Activated T-cell treated with anti-CD3 and anti-CD28 coated beads, Interleukin-2, amount 50 U/mL, for 4 hours (primary cell): ENCODE data around the gene SVIL. TPM values are rescaled to one million over a fixed set of nuclear protein-coding genes. Genes with fewer than 3 reads are reported as not detected.
"Not testable (repeated sequence)": the region's sequence is repeated elsewhere in the genome, so short reads cannot be mapped to it uniquely, and the experiment has no call there.

Experiments used
- ATAC-seq, 2 donors: fragments of 200-7000 bp; cut with Tn5 transposase; one replicate each; pipeline ENCODE4 v1.10.0; 2021
- DNase-seq: peaks from one replicate; pipeline ENCODE4 v3.0.0-alpha.2; 2020
- H3K27me3 Mint-ChIP-seq: one replicate; pipeline ENCODE4 v1.8.0; 2021; ENCODE audit warnings: low read depth, mixed read lengths
- H3K36me3 Mint-ChIP-seq: one replicate; pipeline ENCODE4 v1.8.0; 2022; ENCODE audit warnings: mixed read lengths; ENCODE audit not compliant: insufficient read depth
- H3K4me1 Mint-ChIP-seq: one replicate; pipeline ENCODE4 v1.8.0; 2021; ENCODE audit warnings: low read depth, mixed read lengths
- H3K4me3 Mint-ChIP-seq: one replicate; pipeline ENCODE4 v1.8.0; 2021; ENCODE audit warnings: mild to moderate bottlenecking, moderate library complexity, mixed read lengths
- H3K9me3 Mint-ChIP-seq: one replicate; pipeline ENCODE4 v1.8.0; 2021; ENCODE audit warnings: mixed read lengths
- total RNA-seq, 3 donors: library from RNA; stranded (reverse); gene quantifications; one replicate each; pipeline ENCODE4 v1.2.1, GENCODE V29; 2021

Gene SVIL
- total RNA-seq, 3 donors from 2014 or later: 6.4 to 11.1 (median 9.5) TPM

DNA sequence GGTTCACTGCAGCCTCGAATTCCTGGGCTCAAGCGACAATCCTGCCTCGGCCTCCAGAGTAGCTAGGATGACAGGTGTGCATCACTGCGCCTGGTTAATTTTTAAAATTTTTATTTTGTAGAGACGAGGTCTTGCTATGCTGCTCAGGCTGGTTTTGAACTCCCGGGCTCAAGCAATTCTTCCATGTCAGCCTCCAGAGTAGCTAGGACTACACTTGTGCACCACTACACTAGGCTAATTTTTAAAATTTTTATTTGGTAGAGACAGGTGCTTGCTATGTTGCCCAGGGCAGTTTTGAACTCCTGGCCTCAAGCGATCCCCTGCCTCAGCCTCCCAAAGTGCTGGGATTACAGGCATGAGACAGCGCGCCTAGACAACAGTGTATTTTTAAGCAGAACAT, 120.5 kb downstream of the SVIL start:
- peaks cover 2% of the 10 kb centered on the region for H3K36me3 Mint-ChIP-seq
- no peaks in the 10 kb centered on the region for H3K9me3 Mint-ChIP-seq
- DNase-seq: no peak

GRCh38 chr10:29512425-29512974, 122.3 kb downstream of the SVIL start:
- no peaks in the 10 kb centered on the region for H3K27me3 Mint-ChIP-seq
- no peak for ATAC-seq
- no peak overlapping the region for H3K4me3 Mint-ChIP-seq
- H3K9me3 Mint-ChIP-seq: no peaks in the 10 kb centered on the region
- no peaks in the 10 kb centered on the region for H3K4me1 Mint-ChIP-seq
- DNase-seq: no peak
- H3K36me3 Mint-ChIP-seq: peaks cover 2% of the 10 kb centered on the region

More for the DNA sequence above, 120.5 kb downstream of the SVIL start:
- ATAC-seq: no peak
- H3K4me1 Mint-ChIP-seq: no peaks in the 10 kb centered on the region
- no peak overlapping the region for H3K4me3 Mint-ChIP-seq
- no peaks in the 10 kb centered on the region for H3K27me3 Mint-ChIP-seq

DNA sequence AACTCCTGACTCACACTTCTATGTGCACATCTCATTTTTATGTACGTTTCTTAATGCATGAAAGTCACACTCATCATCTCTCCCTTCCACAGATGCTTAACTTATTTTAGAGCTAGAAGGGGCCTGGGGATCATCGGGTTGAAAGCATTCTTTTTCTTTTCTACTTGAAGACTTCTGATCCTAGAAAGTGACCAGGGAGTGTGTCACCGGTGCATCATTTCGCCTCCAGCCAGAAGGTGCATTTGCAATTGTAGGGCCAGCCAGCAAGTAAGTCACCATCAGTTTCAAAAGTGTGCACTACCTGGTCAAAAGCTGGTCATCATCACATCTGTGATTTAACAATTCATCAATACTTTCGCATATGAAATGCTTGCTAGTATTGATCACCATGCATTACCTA, 123.0 kb downstream of the SVIL start:
- H3K36me3 Mint-ChIP-seq, ATAC-seq, H3K9me3 Mint-ChIP-seq, H3K4me3 Mint-ChIP-seq, DNase-seq, H3K27me3 Mint-ChIP-seq, H3K4me1 Mint-ChIP-seq: not testable (repeated sequence)

GRCh38 chr10:29510483-29511157, 124.2 kb downstream of the SVIL start:
- not testable (repeated sequence) for H3K27me3 Mint-ChIP-seq, DNase-seq, ATAC-seq, H3K9me3 Mint-ChIP-seq, H3K4me1 Mint-ChIP-seq, H3K36me3 Mint-ChIP-seq, H3K4me3 Mint-ChIP-seq

DNA sequence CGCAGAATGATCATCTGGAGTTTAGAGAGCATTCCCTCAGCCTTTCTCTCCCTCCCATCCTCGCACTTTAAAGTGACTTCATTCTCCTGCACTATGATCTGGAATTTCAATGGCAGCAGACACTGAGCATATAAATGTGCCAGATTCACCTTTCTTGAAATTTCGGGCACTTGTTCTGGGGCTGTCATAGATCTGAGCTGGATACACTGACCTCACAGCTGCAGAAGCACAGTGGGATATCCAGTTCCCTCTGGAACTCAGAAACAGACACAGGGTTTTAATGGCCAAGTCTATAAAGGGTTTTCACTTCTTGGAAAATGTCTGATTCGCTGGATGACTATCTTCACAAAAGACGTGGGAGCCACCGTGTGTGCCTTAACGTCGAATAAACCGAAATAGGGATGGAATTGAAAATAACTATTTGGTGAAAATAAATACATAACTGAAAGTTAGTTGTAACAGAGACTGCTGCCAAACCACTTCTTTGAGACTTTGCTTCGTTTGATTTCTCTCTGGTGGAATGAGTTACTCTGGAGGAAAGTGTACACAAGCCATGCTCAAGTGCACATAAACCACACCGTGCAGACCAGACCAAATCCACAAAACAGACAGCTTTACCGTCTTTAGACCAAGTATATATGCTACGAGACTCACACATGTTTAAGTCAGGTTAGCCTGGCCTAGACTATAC, 126.1 kb downstream of the SVIL start:
- no peaks in the 10 kb centered on the region for H3K27me3 Mint-ChIP-seq
- H3K4me1 Mint-ChIP-seq: no peaks in the 10 kb centered on the region
- no peak for ATAC-seq
- H3K36me3 Mint-ChIP-seq: peaks cover 5% of the 10 kb centered on the region
- DNase-seq: no peak
- no peak overlapping the region for H3K4me3 Mint-ChIP-seq
- H3K9me3 Mint-ChIP-seq: no peaks in the 10 kb centered on the region

DNA sequence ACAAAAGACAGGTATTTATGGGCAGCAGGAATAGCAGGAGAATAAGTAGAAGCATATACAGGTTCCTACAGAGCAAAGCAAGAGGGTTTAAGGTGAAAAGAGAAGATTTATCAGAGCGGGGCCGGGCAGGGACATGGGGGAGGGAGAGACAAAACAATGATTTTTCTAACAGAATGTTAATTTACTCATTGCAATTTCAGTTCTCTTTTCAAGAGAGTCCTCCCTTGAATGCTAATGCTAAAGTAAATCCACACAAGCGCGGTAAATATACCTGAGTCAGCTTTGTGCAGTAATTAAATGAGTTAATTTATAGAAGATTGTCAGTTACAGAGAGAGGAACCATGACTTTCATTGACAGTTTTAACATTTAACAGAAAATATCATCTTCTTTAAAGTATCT, 127.0 kb downstream of the SVIL start:
- ATAC-seq, DNase-seq, H3K36me3 Mint-ChIP-seq: not testable (repeated sequence)

DNA sequence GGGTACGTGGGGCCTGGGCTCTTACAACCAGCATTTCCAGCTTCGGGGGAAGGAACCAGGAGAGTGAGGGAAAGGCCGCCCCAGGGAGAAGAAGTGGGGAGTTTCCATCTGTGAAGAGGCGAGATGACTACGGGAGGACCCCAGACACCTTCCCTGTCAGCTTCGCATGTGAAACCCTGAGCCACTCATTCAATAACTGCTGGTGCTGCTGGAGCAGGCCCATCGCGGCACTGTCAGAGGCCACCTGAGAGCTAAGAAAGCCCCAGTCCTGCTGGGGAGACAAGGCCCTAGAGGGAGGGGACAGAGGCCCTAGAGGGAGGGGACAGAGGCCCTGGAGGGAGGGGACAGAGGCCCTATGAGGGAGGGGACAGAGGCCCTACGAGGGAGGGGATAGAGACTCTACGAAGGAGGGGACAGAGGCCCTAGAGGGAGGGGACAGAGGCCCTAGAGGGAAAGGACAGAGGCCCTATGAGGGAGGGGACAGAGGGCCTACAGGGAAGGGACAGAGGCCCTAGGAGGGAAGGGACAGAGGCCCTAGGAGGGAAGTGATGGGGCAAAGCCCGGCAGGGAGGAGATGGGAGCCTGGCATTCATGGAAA, 128.3 kb downstream of the SVIL start:
- H3K4me3 Mint-ChIP-seq, H3K27me3 Mint-ChIP-seq: not testable (repeated sequence)
- peak; percentile 48 to 54 for ATAC-seq

More for the DNA sequence above, 127.0 kb downstream of the SVIL start:
- not testable (repeated sequence) for H3K9me3 Mint-ChIP-seq, H3K4me1 Mint-ChIP-seq, H3K4me3 Mint-ChIP-seq, H3K27me3 Mint-ChIP-seq

DNA sequence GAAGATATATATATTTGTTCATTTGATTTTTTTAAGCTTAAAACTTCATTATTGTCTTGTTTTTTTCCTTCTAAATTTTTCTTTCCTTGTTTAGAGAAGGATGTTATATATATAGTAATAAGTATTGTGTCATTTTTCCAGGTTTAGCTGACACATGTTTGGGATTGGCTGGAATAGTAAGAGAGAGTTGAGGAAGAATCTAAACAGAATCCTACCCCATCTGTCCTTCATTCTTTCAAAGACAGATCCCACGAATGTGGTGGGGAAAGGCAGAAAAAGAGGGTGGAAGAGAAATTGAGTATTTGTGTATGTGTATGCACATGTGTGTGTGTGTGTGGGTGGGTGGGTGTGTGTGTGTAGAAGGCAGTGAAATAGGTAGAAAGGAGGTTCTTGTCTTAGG, 132.4 kb downstream of the SVIL start:
- Mint-ChIP-seq H3K27me3 (no peaks in the 10 kb centered on the region), H3K4me3 (no peak overlapping the region), H3K9me3 (no peaks in the 10 kb centered on the region), H3K4me1 (no peaks in the 10 kb centered on the region), H3K36me3 (peaks cover 6% of the 10 kb centered on the region)
- ATAC-seq (no peak), DNase-seq (no peak)

More for the DNA sequence above, 128.3 kb downstream of the SVIL start:
- H3K9me3 Mint-ChIP-seq, H3K4me1 Mint-ChIP-seq, H3K36me3 Mint-ChIP-seq, DNase-seq: not testable (repeated sequence)

- Mint-ChIP-seq H3K4me1 (no peaks in the 10 kb centered on the region), H3K36me3 (peaks cover 6% of the 10 kb centered on the region), H3K9me3 (no peaks in the 10 kb centered on the region), H3K27me3 (no peaks in the 10 kb centered on the region), H3K4me3 (no peak overlapping the region)
- DNase-seq: no peak
- no peak for ATAC-seq
Observed at GRCh38 chr10:29501692-29502091, 133.1 kb downstream of the SVIL start.

DNA sequence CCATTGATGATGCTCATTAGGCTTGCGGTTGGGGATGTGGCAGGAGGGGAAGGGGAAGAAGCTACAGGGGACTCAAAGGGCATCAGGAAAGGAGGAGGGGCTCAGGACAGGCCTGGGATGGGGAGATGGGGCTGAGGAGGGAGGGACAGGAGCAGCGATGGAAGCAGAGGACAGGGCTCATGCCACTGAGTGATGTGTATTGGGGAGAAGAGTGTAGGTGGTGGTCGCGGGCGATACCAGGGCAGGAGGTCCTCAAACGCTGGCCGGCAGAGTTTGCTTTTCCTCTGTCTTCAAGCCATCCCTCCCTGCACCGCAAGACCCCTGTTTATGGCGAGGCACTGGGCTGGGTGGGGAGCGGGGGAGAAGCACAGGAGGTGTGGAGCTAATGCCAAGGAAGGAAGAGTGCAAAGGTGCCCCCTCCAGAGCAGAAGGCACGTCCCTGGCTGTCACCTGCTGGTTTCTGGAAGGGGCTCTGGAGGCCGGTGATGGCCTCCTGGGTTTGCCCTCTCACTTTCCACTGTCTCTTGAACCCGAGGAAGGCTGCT, 134.7 kb downstream of the SVIL start:
- H3K9me3 Mint-ChIP-seq: no peaks in the 10 kb centered on the region
- H3K36me3 Mint-ChIP-seq: peaks cover 12% of the 10 kb centered on the region
- no peak overlapping the region for H3K4me3 Mint-ChIP-seq
- ATAC-seq (no peak), DNase-seq (no peak)
- peaks cover 4% of the 10 kb centered on the region for H3K4me1 Mint-ChIP-seq
- no peaks in the 10 kb centered on the region for H3K27me3 Mint-ChIP-seq

GRCh38 chr10:29496341-29497162, 138.2 kb downstream of the SVIL start:
- peaks cover 20% of the 10 kb centered on the region for H3K36me3 Mint-ChIP-seq
- ATAC-seq: peak; percentile 72 to 83
- peak; percentile 51 for DNase-seq
- H3K9me3 Mint-ChIP-seq: no peaks in the 10 kb centered on the region
- H3K4me1 Mint-ChIP-seq: peaks cover 4% of the 10 kb centered on the region
- no peak overlapping the region for H3K4me3 Mint-ChIP-seq
- H3K27me3 Mint-ChIP-seq: no peaks in the 10 kb centered on the region

DNA sequence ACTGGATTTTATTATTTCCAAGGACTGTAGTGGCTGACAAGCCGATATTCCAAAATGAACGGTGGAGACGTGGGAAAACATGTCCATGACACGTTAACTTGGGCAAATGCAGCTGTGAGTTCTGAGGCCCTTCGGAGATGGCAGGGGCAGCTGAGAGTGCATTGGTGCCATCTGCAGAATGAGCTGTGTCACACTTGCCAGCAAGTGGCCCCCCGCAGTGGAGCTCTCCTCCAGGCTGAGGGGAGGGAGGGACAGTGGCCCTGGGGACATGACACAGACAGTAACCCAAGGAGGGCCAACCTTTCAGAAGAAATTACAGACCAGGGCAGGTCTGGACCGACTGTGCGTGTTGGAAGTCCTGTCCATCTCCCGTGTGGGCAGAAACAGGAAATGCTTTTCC, 139.4 kb downstream of the SVIL start:
- peaks cover 4% of the 10 kb centered on the region for H3K4me1 Mint-ChIP-seq
- no peaks in the 10 kb centered on the region for H3K27me3 Mint-ChIP-seq
- H3K4me3 Mint-ChIP-seq: no peak overlapping the region
- DNase-seq: no peak
- ATAC-seq: no peak
- H3K9me3 Mint-ChIP-seq: no peaks in the 10 kb centered on the region
- peaks cover 27% of the 10 kb centered on the region for H3K36me3 Mint-ChIP-seq

- Mint-ChIP-seq H3K36me3 (peaks cover 33% of the 10 kb centered on the region), H3K9me3 (no peaks in the 10 kb centered on the region), H3K27me3 (no peaks in the 10 kb centered on the region), H3K4me3 (no peak overlapping the region), H3K4me1 (peaks cover 4% of the 10 kb centered on the region)
- DNase-seq (no peak), ATAC-seq (no peak)
Observed at GRCh38 chr10:29493697-29494096, 141.1 kb downstream of the SVIL start.

DNA sequence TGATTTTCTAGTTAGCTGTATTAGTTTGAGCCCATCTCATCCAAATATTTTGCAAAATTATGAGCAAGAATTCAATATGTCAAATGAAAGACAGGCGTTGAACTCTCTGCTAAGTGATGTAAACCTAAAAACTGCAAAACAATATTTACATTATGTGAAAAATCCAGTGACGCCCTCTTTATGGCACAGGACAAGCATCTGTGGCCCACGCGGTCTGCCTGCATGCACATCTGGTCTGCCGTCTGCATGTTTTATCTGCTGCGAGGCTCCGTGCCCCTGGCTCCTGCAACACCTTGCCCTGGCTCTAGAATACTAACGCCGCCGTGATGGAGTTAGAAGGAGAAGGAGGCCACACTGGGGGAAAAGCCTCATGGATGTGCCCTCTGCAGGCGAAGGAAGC, 142.0 kb downstream of the SVIL start:
- DNase-seq: no peak
- no peaks in the 10 kb centered on the region for H3K27me3 Mint-ChIP-seq
- H3K9me3 Mint-ChIP-seq: no peaks in the 10 kb centered on the region
- peaks cover 5% of the 10 kb centered on the region for H3K4me1 Mint-ChIP-seq
- peaks cover 41% of the 10 kb centered on the region for H3K36me3 Mint-ChIP-seq
- ATAC-seq: no peak
- no peak overlapping the region for H3K4me3 Mint-ChIP-seq
